ENCODE results near the gene ADCY1.

DNA sequence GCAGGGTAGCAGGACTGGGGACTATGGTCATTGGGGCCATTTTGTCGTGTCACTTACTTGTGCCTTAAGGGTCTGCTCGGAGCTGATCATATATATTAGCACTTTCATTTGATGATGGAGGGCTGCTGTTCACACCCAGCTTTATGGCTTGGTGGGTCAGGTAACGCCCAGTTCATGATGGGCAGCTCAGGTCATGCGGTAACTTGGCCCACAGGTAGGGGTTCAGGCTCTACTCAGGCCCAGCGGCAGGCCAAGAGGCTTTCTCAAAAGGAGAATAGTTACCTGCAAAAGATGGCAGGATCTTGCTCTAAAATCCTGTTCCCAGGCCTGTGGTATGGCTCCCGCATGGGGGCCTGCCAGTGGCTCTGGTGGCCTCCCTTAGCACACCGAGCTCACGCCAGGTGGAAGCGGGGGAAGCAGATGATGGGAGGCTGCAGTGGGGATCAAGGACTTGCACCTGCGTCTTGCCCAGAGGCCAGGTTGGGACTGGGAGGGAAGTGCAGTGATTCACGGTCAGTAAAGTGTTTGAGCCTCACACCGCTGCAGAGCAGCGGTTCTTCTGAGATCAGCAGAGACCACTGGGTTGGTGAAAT lies 109.5 kb downstream of the ADCY1 start:
- TF ChIP-seq, protein P1, sequence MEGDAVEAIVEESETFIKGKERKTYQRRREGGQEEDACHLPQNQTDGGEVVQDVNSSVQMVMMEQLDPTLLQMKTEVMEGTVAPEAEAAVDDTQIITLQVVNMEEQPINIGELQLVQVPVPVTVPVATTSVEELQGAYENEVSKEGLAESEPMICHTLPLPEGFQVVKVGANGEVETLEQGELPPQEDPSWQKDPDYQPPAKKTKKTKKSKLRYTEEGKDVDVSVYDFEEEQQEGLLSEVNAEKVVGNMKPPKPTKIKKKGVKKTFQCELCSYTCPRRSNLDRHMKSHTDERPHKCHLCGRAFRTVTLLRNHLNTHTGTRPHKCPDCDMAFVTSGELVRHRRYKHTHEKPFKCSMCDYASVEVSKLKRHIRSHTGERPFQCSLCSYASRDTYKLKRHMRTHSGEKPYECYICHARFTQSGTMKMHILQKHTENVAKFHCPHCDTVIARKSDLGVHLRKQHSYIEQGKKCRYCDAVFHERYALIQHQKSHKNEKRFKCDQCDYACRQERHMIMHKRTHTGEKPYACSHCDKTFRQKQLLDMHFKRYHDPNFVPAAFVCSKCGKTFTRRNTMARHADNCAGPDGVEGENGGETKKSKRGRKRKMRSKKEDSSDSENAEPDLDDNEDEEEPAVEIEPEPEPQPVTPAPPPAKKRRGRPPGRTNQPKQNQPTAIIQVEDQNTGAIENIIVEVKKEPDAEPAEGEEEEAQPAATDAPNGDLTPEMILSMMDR (IDR thresholded peaks at IDR 0.05): no peak
- no peak for TF ChIP-seq POLR2A (IDR thresholded peaks at IDR 0.05)

Data from uterus (tissue), 2 donors.